K562 (cell line): ENCODE results near the gene RPS6KA4. TPM values are rescaled to one million over a fixed set of nuclear protein-coding genes. Genes with fewer than 3 reads are reported as not detected.

Experiments
- ARNT ChIP-seq, 2 experiments: fragments of 450-650 bp; IDR thresholded peaks; 2 replicates each; pipeline ENCODE4 v1.6.1; 2016; ENCODE audit warnings: mild to moderate bottlenecking in 1 of 2
- CBX5 ChIP-seq: IDR thresholded peaks from 2 replicates; pipeline ENCODE4 v1.6.1; 2014; ENCODE audit warnings: low read depth, borderline replicate concordance
- COPS2 ChIP-seq: fragments of 450-650 bp; conservative IDR thresholded peaks from 2 replicates; pipeline ENCODE4 v1.6.1; 2016; ENCODE audit warnings: mild to moderate bottlenecking, moderate library complexity
- E2F8 ChIP-seq: fragments of 450-650 bp; IDR thresholded peaks from 2 replicates; pipeline ENCODE4 v1.7.1; 2018; ENCODE audit warnings: mild to moderate bottlenecking, low read depth; ENCODE audit not compliant: partially characterized antibody
- FOXO4 ChIP-seq: fragments of 450-650 bp; formaldehyde crosslinking; IDR thresholded peaks from 2 replicates; pipeline ENCODE4 v1.4.0; 2020; ENCODE audit warnings: mild to moderate bottlenecking, moderate library complexity
- GABPA ChIP-seq: fragments of 200-800 bp; sonication (Bioruptor generic); conservative IDR thresholded peaks from 2 replicates; pipeline ENCODE4 v1.6.1; 2016; ENCODE audit warnings: low read depth, missing genetic modification characterization, missing compliant biosample characterization
- HCFC1 ChIP-seq: IDR thresholded peaks from 2 replicates; pipeline ENCODE4 v1.6.1; 2012; ENCODE audit warnings: low read depth, low read length, improper control_type of control experiment
- HNRNPUL1 ChIP-seq: fragments of 200-400 bp; formaldehyde crosslinking; IDR thresholded peaks from 2 replicates; pipeline ENCODE4 v1.6.1; 2017; ENCODE audit warnings: low read length
- JUNB ChIP-seq: fragments of 450-650 bp; formaldehyde crosslinking; conservative IDR thresholded peaks from 2 replicates; pipeline ENCODE4 v1.4.0; 2020; ENCODE audit warnings: mild to moderate bottlenecking
- KDM5B ChIP-seq: fragments of 200-600 bp; sonication (generic); IDR thresholded peaks from 2 replicates; pipeline ENCODE4 v1.6.1; 2012; ENCODE audit warnings: low read depth, mild to moderate bottlenecking, moderate library complexity, low read length, control low read depth, inconsistent platforms; ENCODE audit not compliant: insufficient replicate concordance
- KLF1 ChIP-seq: fragments of 450-650 bp; IDR thresholded peaks from 2 replicates; pipeline ENCODE4 v1.6.1; 2016; ENCODE audit warnings: missing genetic modification characterization, missing compliant biosample characterization
- NRF1 ChIP-seq, 2 experiments: fragments of 450-650 bp; IDR thresholded peaks in 1 of 2; conservative IDR thresholded peaks in 1 of 2; 2 replicates each; pipeline ENCODE4 v1.6.1; 2014; ENCODE audit warnings: mild to moderate bottlenecking in 2 of 2
- POLR2G ChIP-seq: fragments of 200-400 bp; formaldehyde crosslinking; IDR thresholded peaks from 2 replicates; pipeline ENCODE4 v1.6.1; 2017; ENCODE audit warnings: low read depth, mild to moderate bottlenecking, antibody characterized with exemption, low read length, moderate library complexity
- RAD21 ChIP-seq, 2 experiments: fragments of 250-450 bp in 1 of 2; fragments of 450-650 bp in 1 of 2; sonication (Bioruptor Pico) in 1 of 2; formaldehyde crosslinking in 1 of 2; IDR thresholded peaks in 1 of 2; conservative IDR thresholded peaks in 1 of 2; 2 replicates each; pipeline versions ENCODE4 v1.4.0 to v1.8.0; 2020 to 2022; ENCODE audit warnings: mild to moderate bottlenecking in 2 of 2, moderate library complexity in 1 of 2
- RFX5 ChIP-seq: IDR thresholded peaks from 2 replicates; pipeline ENCODE4 v1.6.1; 2011; ENCODE audit warnings: low read depth, mild to moderate bottlenecking, improper control_type of control experiment, low read length
- SNAPC5 ChIP-seq: fragments of 250-450 bp; sonication (Bioruptor Pico); IDR thresholded peaks from 2 replicates; pipeline ENCODE4 v1.8.0; 2021; ENCODE audit warnings: moderate library complexity, mild to moderate bottlenecking, inconsistent platforms
- SPI1 ChIP-seq: IDR thresholded peaks from 2 replicates; pipeline ENCODE4 v1.6.1; 2011; ENCODE audit warnings: low read depth, low read length, control low read depth, borderline replicate concordance
- THAP7 ChIP-seq: fragments of 250-450 bp; sonication (Bioruptor Pico); IDR thresholded peaks from 2 replicates; pipeline ENCODE4 v1.5.0; 2021
- ZBED1 ChIP-seq: IDR thresholded peaks from 2 replicates; pipeline ENCODE4 v1.6.1; 2014
- ZBTB26 ChIP-seq: fragments of 450-650 bp; formaldehyde crosslinking; IDR thresholded peaks from 2 replicates; pipeline ENCODE4 v1.4.0; 2022; ENCODE audit warnings: missing genetic modification characterization
- ZNF253 ChIP-seq: fragments of 250-450 bp; sonication (Bioruptor Pico); conservative IDR thresholded peaks from 2 replicates; pipeline ENCODE4 v1.6.1; 2021; ENCODE audit warnings: mild to moderate bottlenecking
- ZNF778 ChIP-seq: fragments of 450-650 bp; formaldehyde crosslinking; IDR thresholded peaks from 2 replicates; pipeline ENCODE4 v1.4.0; 2020; ENCODE audit warnings: mild to moderate bottlenecking, moderate library complexity
- polyA plus RNA-seq, 8 experiments: library from polyadenylated mRNA; depleted of rRNA in 4 of 8; stranded (reverse) in 5 of 8; unstranded in 3 of 8; fragments of >200 nt; fragmentation: Nextera tagmentation in 2 of 8; fragmentation: Illumina TruSeq in 1 of 8; extraction: Ambion mirVana in 2 of 8; extraction: Trizol in 1 of 8; gene quantifications; 2 replicates each; pipeline versions ENCODE4 v1.2.1 to v1.2.3, GENCODE V29; 2011 to 2014; ENCODE audit warnings: inconsistent platforms in 1 of 8, missing spikeins in 1 of 8
- total RNA-seq, 7 experiments: library from RNA; depleted of rRNA in 6 of 7; stranded (reverse); fragments of >200 nt in 6 of 7; fragmentation: Illumina TruSeq in 2 of 7; extraction: Trizol in 2 of 7; gene quantifications; 2 replicates each; pipeline versions ENCODE4 v1.2.1 to v1.2.3, GENCODE V29; 2011 to 2021; ENCODE audit warnings: low replicate concordance in 1 of 7

Gene RPS6KA4
- total and polyA plus RNA-seq, 9 of the 15 experiments (the other 6 are each of a cell fraction or from before 2014, with no cell fraction given) = 0.15 to 23.8 (median 9.8) TPM

GRCh38 chr11:64357904-64358535, 942 bp upstream of the RPS6KA4 start (continued):
- no peak for TF ChIP-seq ZBED1
- TF ChIP-seq THAP7 (CRISPR knock-in tag) = no peak
- no peak for TF ChIP-seq RFX5
- no peak for TF ChIP-seq ARNT (IDR thresholded peaks at IDR 0.05)
- TF ChIP-seq HNRNPUL1 = no peak
- TF ChIP-seq ZNF253 = no peak
- TF ChIP-seq JUNB (CRISPR knock-in tag) = no peak
- TF ChIP-seq KDM5B = no peak
- TF ChIP-seq ZNF778 (CRISPR knock-in tag) = no peak
- TF ChIP-seq COPS2 = no peak
- no peak for TF ChIP-seq FOXO4 (CRISPR knock-in tag)
- no peak for TF ChIP-seq ZBTB26 (CRISPR knock-in tag)
- peak; percentile 38 to 40; a peak in 2 of 4 replicates for TF ChIP-seq NRF1 (conservative IDR thresholded peaks at IDR 0.05 in 1 of 2, IDR thresholded peaks at IDR 0.05 in 1 of 2)
- no peak for TF ChIP-seq E2F8
- TF ChIP-seq KLF1 (tag) = peak; percentile 28; the same call in 1 of the 2 replicates
- TF ChIP-seq GABPA (tag) = peak; percentile 15; the same call in 1 of the 2 replicates
- no peak for TF ChIP-seq HCFC1
- no peak for TF ChIP-seq SNAPC5
- TF ChIP-seq RAD21 (CRISPR knock-in tag; conservative IDR thresholded peaks at IDR 0.05 in 1 of 2, IDR thresholded peaks at IDR 0.05 in 1 of 2) = no peak
- TF ChIP-seq SPI1 = no peak
- peak; percentile 53; the same call in 1 of the 2 replicates for TF ChIP-seq POLR2G
- TF ChIP-seq CBX5 = no peak
